OCI-LY3 (cell line): ENCODE measurements around the gene QDPR.

ENCODE experiments used
- EZH2phosphoT487 ChIP-seq: fragments of 200-600 bp; shearing (Covaris generic); IDR thresholded peaks from 2 replicates; pipeline ENCODE4 v1.6.1; 2018; ENCODE audit warnings: antibody characterized with exemption, mixed run types, low read depth
- TF ChIP-seq, protein P1 (sequence below): fragments of 200-600, 300-600 bp; sonication (generic); IDR thresholded peaks from 2 replicates; pipeline ENCODE4 v1.5.1; 2014; ENCODE audit warnings: antibody characterized with exemption, low read length, low read depth

DNA sequence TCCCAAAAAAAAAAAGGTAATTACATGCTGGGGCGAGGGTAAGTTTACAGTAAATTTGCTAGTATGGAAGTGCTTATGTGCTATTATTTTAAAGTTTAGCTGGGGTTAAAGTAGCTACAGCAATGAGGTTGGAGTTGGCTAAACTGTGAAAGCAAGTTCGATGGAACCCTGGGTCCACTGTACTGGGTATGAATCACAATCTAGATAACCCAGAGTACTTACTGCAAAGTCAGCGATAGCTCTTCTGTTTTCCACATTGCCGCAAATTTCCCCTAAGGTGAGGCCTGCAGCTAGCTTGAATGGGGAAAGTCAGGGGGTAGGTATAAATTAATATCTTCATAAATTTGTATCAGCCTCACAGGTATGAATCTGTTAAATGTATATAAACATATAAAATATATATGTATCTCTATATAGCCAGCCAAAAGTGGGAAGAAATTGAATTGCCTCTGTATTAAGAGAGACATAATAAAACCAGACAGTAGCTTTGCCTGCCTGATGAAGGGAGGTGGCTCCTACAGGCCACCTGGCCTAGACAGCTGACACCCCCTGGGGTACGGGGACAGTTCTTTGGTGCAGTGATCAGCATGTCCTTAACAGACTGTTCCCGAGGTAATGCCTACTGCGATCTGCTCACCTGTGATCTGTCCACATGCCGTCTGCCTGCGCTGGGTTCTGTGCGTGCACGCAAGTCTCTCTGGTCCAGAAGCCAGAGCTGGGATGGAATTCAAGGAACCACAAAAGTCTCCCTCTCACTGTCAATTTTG is 33.7 kb upstream of the QDPR start:
- TF ChIP-seq, protein P1, sequence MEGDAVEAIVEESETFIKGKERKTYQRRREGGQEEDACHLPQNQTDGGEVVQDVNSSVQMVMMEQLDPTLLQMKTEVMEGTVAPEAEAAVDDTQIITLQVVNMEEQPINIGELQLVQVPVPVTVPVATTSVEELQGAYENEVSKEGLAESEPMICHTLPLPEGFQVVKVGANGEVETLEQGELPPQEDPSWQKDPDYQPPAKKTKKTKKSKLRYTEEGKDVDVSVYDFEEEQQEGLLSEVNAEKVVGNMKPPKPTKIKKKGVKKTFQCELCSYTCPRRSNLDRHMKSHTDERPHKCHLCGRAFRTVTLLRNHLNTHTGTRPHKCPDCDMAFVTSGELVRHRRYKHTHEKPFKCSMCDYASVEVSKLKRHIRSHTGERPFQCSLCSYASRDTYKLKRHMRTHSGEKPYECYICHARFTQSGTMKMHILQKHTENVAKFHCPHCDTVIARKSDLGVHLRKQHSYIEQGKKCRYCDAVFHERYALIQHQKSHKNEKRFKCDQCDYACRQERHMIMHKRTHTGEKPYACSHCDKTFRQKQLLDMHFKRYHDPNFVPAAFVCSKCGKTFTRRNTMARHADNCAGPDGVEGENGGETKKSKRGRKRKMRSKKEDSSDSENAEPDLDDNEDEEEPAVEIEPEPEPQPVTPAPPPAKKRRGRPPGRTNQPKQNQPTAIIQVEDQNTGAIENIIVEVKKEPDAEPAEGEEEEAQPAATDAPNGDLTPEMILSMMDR = no peak
- no peak for TF ChIP-seq EZH2phosphoT487
